ENCODE data around the gene ZNF425. TPM values are rescaled to one million over a fixed set of nuclear protein-coding genes. Genes with fewer than 3 reads are reported as not detected.

The ZNF425 gene
- 4.1 and 7.4 TPM in 2 replicates for total RNA-seq

DNA sequence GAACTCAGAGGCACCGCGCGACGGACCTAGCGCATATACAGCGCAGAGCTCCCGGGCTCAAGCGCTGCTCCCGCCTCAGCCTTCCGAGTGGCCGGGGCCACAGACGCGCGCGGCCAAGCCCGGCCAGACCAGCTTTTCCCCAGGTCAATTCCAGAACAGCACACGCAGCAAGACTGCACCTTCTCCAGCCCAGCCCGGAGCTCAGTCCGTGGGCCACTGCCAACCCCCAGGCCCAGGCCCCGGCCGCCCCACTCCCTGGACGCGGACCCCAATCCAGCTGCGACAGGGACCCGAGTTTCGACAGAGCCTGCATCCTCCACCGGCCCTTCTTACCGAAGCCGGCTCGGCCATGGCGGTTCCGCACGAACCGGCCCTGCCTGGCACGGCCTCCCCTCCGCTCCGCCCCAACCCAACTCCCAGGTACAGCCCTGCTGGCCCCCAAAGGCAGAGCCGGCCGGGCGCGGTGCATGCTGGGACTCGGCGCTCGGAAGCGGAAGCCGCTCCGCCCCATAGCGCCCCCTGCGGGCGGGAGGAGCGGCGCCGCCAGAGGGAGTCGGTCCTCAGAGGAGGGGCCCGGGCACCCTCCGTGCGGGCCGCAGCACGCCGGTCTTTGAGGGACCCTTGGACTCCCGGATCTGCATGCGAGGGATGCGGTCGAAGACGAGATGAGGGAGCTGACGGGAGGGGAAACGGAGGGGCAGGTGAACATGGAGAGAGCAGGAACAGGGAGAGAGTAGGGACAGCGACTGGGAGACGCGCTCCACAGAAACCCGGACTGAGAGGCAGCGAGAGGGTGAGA, at the start of gene ZNF425:
Gene ZNF425 (minus strand): TSS at position 462 of the 799 bp plus-strand sequence. CDS start 111 bp downstream, at position 351.

DNA sequence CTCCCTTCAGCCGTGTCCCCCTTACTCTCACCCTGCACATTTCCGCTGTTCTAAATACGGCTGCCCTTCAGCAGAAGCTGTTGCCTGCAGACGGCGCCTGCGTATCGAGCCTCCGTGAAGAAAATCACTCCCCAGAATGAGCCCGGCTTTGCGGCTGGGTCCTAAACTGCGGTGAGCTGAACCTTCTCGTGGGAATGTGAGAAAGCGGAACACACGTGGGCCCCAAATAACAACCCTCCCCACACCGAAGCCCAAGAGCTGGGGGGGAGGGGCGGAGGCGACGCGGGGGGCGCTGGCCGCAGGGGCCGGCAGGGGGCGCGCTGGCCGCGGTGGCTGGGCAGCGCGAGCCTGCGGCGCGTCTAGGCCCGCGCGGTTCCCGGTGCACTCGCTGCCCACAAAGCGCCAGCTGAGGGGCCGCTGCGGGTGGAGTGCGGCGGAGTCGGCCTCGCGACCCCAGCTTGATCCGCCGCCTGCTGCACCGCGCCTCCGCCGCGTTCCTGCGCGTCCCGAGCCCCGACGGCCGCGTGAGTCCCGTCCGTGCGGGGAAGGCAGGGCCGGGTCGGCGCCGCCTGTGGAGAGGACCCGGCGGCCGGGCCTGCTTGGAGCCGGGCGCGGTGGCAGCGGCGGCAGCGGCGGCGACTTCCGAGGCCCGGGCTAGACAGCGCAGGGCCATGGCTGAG, 21.1 kb upstream of the ZNF425 start, which contains the start of gene ZNF398:
Gene ZNF398 (plus strand): TSS at position 382 of the 680 bp plus-strand sequence. CDS start 290 bp downstream, at position 672.

DNA sequence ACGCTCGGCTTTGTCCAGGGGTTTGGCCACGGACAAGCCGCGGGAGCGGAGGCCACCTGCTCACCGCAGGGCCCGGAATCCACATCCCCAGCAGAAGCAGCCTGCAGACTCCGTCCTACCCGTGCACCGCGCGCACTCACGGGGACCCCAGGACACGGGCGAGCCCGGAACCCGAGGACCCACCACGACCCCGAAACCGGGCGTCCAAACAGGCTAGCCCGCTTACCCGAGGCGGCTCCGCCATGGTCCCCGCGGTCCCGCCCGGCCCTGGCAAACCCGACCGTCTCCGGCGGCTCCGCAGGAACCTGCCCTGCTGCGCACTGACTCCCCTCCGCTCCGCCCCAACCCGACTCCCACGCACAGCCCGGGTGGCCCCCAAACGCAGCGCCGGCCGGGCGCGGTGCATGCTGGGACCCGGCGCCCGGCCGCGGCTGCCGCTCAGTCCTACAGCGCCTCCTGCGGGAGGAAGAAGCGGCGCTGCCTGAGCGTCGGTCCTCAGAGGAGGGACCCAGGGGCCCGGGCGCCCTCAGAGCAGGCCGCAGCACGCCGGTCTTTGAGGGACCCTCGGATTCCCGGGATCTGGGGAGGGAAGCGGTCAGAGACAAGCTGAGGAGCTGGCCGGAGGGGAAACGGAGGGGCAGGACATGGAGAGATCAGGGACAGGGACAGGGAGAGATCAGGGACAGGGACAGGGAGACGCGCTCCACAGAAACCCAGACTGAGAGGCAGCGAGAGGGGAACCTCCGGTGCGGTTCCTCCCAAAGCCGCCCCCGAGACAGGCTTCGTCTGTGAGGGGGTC, 35.5 kb downstream of the ZNF425 start, which contains the start of gene ZNF786:
Gene ZNF786 (minus strand): TSS at position 322 of the 799 bp plus-strand sequence. CDS start 78 bp downstream, at position 244.

Other genes starting within 250 kb of the ZNF425 start
- gene EZH2, start 242.0 kb downstream of the ZNF425 start, total RNA-seq, result 4.3 and 16.6 TPM in 2 replicates
- 315 and 354 TPM in 2 replicates for gene PDIA4, start 97.8 kb downstream of the ZNF425 start, total RNA-seq
- 4.2 and 7.1 TPM in 2 replicates for gene ZNF786, start 35.6 kb downstream of the ZNF425 start, total RNA-seq
- gene ZNF398, start 21.1 kb upstream of the ZNF425 start, total RNA-seq, result 8.3 and 9.3 TPM in 2 replicates
- 21.5 and 25.3 TPM in 2 replicates for gene ZNF282, start 69.2 kb upstream of the ZNF425 start, total RNA-seq
- gene ZNF212, start 113.3 kb upstream of the ZNF425 start, total RNA-seq, result 5.1 and 6.5 TPM in 2 replicates
- gene ZNF783, start 135.9 kb upstream of the ZNF425 start, total RNA-seq, result 9.3 and 19.0 TPM in 2 replicates

Measured in smooth muscle cell of trachea (primary cell).